Daoy (cell line): ENCODE results near the gene TNFSF13. TPM values are rescaled to one million over a fixed set of nuclear protein-coding genes. Genes with fewer than 3 reads are reported as not detected.
"Not testable (repeated sequence)": the region's sequence is repeated elsewhere in the genome, so short reads cannot be mapped to it uniquely, and the experiment has no call there.

Experiments
- DNase-seq: peaks from one replicate; pipeline ENCODE4 v3.0.0-alpha.2; 2015; ENCODE audit warnings: low read depth
- total RNA-seq: library from RNA; depleted of rRNA; stranded (reverse); fragments of >200 nt; shearing (Covaris generic); gene quantifications from 2 replicates; pipeline ENCODE4 v1.2.3, GENCODE V29; 2014; rRNA removed

The TNFSF13 gene
- total RNA-seq, 1 experiment from 2014 or later: 1.9 TPM

DNA sequence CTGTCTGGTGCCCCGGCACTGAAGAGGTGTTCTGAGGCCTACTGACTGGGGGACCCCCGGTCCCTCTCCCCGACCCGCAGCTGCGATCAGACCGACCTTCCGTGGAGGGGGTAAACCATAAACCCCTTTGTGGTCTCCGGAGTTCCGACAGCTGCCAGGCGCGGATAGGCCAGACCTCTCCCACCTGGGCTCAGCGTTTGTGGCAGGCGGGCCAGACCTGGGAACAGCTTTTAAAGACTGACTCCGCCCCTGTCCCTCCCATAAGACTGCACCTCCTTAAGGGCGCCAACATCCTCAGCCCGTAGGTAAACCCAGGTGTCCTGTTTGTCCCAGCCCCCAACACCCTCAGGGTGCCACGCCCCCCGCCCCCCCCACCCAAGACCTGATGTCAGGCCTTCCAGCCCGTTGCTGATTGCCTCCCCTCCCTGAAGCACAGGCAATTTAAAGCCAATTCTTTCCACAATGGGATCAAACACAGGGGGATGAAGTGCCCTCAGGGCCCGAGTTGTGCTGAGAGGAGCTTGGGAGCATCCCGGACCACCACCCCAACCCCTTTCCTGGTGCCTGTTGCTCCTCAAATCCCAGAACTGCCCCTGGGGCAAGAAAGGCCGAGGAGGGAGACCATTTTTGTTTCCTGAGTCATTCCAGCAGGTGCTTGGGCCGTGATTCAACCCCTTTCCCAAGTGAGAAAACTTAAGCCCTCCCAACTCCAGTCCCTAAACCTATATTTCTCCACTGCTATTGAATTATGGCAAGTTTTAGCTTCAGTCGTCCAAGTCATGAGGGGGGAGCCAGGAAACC is 31.5 kb downstream of the TNFSF13 start, which contains the start of gene SOX15:
TSS of gene SOX15 (minus strand) at position 204 of the 801 bp plus-strand sequence. CDS start 418 bp downstream, outside the sequence.
- peak; percentile 64 for DNase-seq

DNA sequence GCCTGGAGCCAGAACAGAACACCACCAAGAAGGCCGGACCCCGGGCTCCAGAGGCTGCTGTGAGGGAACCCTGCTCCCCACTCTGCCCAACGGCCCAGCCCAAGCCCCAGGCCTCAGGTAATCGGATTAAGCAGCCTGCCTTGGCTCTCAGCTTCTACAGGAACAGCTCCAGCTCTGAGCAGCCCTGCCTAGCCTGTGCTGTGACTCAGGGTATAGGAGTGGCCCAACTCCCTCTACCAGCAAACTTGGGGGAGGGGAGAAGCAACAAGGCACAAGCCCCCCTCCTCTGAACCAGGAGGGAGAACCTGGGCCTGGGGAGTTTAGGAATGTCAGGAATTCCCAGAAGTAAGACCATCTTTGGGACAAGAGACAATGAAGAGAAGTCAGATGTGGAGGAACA is 32.2 kb downstream of the TNFSF13 start:
- peak; percentile 63 for DNase-seq

DNA sequence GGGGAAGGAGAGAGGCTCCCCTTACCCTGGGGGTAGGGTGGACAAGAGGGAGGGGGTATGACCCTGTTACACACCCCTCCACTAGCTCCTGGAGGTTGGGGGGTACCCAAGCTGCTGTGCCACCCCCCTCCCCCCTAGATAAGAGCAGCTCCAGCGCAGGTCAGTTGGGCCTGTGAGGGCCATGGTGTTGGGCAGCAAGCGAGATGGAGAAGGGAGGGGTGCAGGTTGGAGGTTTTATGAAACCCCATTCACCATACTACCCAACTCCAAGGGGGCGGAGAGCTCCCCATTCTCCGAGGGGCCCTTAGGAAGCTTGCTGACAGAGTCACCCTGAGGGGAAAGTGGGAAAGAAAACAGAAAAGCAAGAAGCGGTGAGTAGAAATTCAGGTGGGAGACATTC is 33.0 kb downstream of the TNFSF13 start:
- no peak for DNase-seq

DNA sequence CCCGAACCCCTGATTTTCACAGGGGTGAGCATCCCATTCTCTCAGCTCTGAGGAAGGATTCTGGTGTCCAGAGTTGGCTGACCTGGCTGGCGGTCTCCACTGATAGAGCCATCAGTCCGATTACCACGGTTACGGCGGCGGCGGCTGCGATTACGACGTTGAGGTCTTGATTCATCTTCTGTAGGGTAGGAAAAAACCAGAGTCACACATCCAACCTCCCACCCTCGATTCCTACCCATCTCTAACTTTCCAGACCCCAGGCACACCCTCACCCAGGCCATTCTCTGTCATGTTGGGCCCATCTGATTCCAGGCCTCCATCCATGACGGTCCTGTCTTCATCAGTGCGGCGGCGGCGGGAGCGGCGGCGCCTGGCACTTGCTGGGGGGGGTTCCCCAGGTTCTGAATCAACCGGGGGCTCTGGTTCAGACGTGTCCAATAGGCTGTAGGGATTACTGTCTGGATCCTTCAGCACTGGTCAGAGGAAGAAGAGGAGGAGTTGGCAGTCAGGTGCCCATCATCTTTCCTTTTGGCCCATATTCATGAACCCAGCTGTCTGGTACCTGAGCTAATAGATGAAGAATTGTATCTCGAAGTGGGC is 34.0 kb downstream of the TNFSF13 start:
- no peak for DNase-seq

DNA sequence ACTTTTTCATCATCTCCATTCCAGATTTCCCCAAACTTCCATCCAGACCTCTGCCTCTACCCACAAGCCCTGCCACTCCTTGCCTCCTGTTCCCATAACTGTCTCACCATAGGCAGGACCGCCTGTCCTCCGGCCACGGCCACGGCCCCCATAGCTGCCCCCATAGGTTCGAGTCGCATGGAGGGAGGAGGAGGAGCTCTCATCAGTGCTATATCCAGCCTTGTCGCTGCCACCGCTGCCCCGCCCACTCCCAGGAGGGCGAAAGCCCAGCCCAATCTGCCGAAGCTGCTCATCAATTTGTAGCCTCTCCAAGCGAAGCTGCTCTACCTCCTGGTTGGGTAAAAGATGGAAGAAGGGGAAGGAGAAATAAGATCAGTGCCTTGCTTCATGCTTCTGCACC is 34.7 kb downstream of the TNFSF13 start:
- no peak for DNase-seq

DNA sequence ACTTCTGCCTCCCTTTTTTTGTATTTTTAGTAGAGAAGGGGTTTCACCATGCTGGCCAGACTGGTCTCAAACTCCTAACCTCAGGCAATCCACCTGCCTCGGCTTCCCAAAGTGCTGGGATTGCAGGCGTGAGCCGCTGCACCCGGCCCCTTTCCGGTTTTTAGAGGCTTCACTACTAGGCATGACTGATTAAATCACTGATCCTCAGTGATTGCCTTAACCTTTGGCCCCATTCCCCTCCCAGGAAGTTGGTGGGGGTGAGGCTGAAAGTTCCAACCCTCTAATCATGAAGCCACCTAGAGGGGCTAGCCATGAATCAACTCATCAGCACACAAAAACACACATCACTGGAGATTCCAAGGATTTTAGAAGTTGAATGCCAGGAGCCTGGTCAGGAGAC is 39.0 kb downstream of the TNFSF13 start:
- not testable (repeated sequence) for DNase-seq

DNA sequence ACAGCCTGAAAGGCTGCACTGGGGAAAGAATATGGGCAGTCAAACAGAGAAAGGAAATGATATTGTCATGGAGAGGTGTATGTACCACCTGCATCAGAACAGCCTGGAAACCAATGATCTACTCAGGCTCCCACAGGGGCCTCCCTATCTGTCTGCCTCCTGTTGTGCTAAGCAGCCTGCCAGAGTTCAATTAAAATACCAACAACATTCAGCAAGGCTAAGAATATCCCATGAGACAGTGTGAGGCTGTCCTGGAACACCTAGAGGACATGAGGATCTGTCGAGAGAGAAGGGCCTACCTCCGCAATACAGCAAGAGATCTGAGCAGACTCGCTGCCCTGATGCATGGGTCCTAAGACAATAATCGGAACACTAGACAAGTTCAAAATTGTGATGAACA is 47.7 kb downstream of the TNFSF13 start:
- no peak for DNase-seq

DNA sequence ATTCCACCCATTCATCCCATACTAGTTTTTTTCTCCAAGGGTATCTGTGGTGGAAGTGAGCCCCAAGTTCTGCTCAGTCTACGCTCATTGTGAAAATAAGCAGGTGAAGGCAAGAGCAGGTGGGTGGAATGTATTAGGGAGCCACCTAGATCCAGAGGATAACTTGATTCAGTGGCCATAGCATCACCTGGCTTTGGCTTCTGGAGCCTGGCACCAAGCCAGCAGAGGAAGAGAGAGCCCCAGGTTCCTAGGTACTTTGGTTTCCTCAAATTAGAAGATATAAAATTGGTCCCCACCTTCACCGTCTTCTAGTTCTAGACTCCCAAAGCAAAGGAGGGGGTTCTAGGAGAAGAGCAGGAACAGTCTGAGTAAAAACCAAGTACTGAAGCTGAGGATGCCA is 52.1 kb downstream of the TNFSF13 start:
- DNase-seq: no peak

Other genes starting within 250 kb of the TNFSF13 start
- gene GPS2, start 243.4 kb upstream of the TNFSF13 start, total RNA-seq: 84.3 and 91.6 TPM in 2 replicates
- 15.3 and 17.0 TPM in 2 replicates for gene NEURL4, start 229.4 kb upstream of the TNFSF13 start, total RNA-seq
- gene ACAP1, start 222.2 kb upstream of the TNFSF13 start, total RNA-seq: 2.7 TPM in 1 of 2 replicates, not detected in the other
- gene KCTD11, start 206.6 kb upstream of the TNFSF13 start, total RNA-seq: 2.1 and 3.7 TPM in 2 replicates
- not detected in 2 replicates for gene TMEM95, start 203.6 kb upstream of the TNFSF13 start, total RNA-seq
- gene TNK1, start 177.7 kb upstream of the TNFSF13 start, total RNA-seq: 2.6 and 4.5 TPM in 2 replicates
- gene PLSCR3, start 164.2 kb upstream of the TNFSF13 start, total RNA-seq: 14.1 TPM in 2 replicates
- 43.7 and 68.8 TPM in 2 replicates for gene TMEM256, start 154.7 kb upstream of the TNFSF13 start, total RNA-seq
- 1.4 and 1.9 TPM in 2 replicates for gene NLGN2, start 150.9 kb upstream of the TNFSF13 start, total RNA-seq
- gene SPEM1, start 138.4 kb upstream of the TNFSF13 start, total RNA-seq: not detected in 2 replicates
- gene SPEM2, start 133.1 kb upstream of the TNFSF13 start, total RNA-seq: not detected in 2 replicates
- gene SPEM3, start 129.9 kb upstream of the TNFSF13 start, total RNA-seq: not detected in 2 replicates
- gene TMEM102, start 123.3 kb upstream of the TNFSF13 start, total RNA-seq: 2.3 and 6.6 TPM in 2 replicates
- gene FGF11, start 119.2 kb upstream of the TNFSF13 start, total RNA-seq: 1.5 and 3.0 TPM in 2 replicates
- 7.0 and 8.6 TPM in 2 replicates for gene CHRNB1, start 113.7 kb upstream of the TNFSF13 start, total RNA-seq
- 6.1 and 6.5 TPM in 2 replicates for gene ZBTB4, start 79.1 kb upstream of the TNFSF13 start, total RNA-seq
- 0.06 TPM in 1 of 2 replicates, not detected in the other for gene SLC35G6, start 77.3 kb upstream of the TNFSF13 start, total RNA-seq
- gene POLR2A, start 74.4 kb upstream of the TNFSF13 start, total RNA-seq: 56.2 and 74.4 TPM in 2 replicates
- 1.6 and 6.4 TPM in 2 replicates for gene TNFSF12, start 9.7 kb upstream of the TNFSF13 start, total RNA-seq
- gene SENP3, start 3.2 kb downstream of the TNFSF13 start, total RNA-seq: 92.2 and 104 TPM in 2 replicates
- gene CD68, start 20.9 kb downstream of the TNFSF13 start, total RNA-seq: 13.8 and 15.0 TPM in 2 replicates
- 183 and 266 TPM in 2 replicates for gene MPDU1, start 25.1 kb downstream of the TNFSF13 start, total RNA-seq
- gene SOX15, start 31.3 kb downstream of the TNFSF13 start, total RNA-seq: 0.57 TPM in 1 of 2 replicates, not detected in the other
- gene FXR2, start 56.1 kb downstream of the TNFSF13 start, total RNA-seq: 60.5 and 87.4 TPM in 2 replicates
- 24.0 and 71.8 TPM in 2 replicates for gene SAT2, start 69.1 kb downstream of the TNFSF13 start, total RNA-seq
- gene SHBG, start 71.4 kb downstream of the TNFSF13 start, total RNA-seq: 0.69 TPM in 1 of 2 replicates, not detected in the other
- gene ATP1B2, start 92.2 kb downstream of the TNFSF13 start, total RNA-seq: not detected in 2 replicates
- gene TP53, start 128.7 kb downstream of the TNFSF13 start, total RNA-seq: 47.8 and 70.9 TPM in 2 replicates
- gene WRAP53, start 129.7 kb downstream of the TNFSF13 start, total RNA-seq: 33.7 and 41.4 TPM in 2 replicates
- gene EFNB3, start 146.5 kb downstream of the TNFSF13 start, total RNA-seq: 1.0 and 2.1 TPM in 2 replicates
- under 0.01 TPM in 1 of 2 replicates, not detected in the other for gene DNAH2, start 159.0 kb downstream of the TNFSF13 start, total RNA-seq